Subcutaneous adipose tissue (tissue), 4 donors: ENCODE data around the gene SHMT1. TPM values are rescaled to one million over a fixed set of nuclear protein-coding genes. Genes with fewer than 3 reads are reported as not detected.

Experiments used
- CTCF ChIP-seq: fragments of 450-650 bp; IDR thresholded peaks from one replicate; pipeline ENCODE4 v1.5.1; 2016; ENCODE audit warnings: low read depth, mild to moderate bottlenecking, control low read depth, antibody characterized with exemption, moderate library complexity
- total RNA-seq, 4 donors: library from RNA; depleted of rRNA; stranded (reverse); fragments of >200 nt; gene quantifications; one replicate each; pipeline ENCODE4 v1.1.0, GENCODE V29; 2016

SHMT1 gene
- total RNA-seq, 4 donors from 2014 or later: 88.1 to 257 (median 104) TPM

DNA sequence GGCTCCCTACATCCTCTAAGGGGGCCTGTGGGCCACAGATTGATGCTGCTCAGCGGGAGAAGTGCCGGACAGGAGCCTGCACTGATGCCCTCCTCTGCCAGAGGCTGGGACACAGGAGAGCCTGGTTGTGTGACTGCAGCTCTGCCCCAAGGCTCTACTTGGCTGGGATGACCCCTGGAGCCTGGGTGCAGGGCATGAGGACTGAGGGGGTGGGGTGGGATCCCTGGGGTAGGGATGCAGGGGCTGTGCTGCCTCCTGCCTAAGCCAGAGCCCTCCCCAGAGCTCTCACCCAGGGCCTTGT lies 14.8 kb upstream of the SHMT1 start:
- TF ChIP-seq CTCF: no peak

DNA sequence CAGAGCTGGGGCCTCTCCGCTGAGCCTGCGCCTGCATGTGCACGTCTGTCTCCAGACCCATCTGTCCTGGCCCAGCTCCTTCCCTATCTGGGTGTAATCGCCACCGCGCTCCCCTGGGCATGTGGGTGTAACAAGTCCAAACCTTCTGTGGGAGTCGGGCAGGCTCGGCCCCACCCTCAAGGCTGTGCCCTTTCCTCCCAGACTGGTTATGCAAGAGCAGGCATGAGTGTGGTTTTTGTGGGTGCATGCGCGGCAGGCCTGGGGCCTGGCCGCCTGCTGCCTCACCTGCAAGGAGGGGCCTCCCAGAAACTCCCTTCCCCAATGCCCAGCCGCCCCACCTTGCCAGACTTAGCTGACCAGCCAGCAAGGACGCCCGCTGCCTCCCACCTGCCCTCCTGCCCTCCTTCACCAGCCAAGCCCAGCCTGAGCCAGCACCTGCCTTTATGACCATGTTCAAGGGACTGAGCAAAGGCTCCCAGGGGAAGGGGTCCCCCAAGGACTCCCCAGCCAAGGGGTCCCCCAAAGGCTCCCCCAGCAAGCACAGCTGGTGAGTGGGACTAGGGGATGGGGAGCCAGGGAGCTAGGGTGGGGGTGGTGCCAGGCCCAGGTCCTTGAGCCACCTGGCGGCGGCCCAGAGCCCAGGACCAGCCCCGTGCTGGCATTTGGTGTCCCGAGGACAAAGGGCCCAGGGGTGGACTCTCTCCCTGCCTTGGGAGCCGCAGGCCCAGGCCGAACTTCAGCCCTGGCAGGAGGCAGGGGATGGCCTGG lies 14.3 kb upstream of the SHMT1 start, which contains the start of gene EVPLL:
EVPLL (plus strand) TSS at position 342 of the 768 bp plus-strand sequence. CDS start 3,160 bp downstream, outside the sequence.
- TF ChIP-seq CTCF: no peak

DNA sequence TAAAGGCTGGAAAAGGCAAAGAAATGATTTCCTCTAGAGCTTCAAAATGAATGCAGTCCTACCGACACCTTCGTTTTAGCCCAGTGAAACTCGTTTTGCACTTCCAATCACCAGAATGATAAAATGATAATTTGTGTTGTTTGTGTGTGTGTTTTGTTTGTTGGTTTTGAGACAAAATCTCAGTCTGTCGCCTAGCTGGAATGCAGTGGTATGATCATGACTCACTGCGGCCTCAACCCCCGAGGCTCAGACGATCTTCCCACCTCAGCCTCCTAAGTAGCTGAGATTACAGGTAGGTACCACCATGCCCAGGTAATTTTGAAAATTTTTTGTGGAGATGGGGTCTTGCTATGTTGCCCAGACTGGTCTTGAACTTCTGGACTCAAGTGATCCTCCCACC lies 10.9 kb upstream of the SHMT1 start:
- TF ChIP-seq CTCF: no peak

GRCh38 chr17:18371455-18371854 lies 8.1 kb upstream of the SHMT1 start:
- no peak for TF ChIP-seq CTCF

- no peak for TF ChIP-seq CTCF
These were observed 7.4 kb upstream of the SHMT1 start for GRCh38 chr17:18370761-18371160.

DNA sequence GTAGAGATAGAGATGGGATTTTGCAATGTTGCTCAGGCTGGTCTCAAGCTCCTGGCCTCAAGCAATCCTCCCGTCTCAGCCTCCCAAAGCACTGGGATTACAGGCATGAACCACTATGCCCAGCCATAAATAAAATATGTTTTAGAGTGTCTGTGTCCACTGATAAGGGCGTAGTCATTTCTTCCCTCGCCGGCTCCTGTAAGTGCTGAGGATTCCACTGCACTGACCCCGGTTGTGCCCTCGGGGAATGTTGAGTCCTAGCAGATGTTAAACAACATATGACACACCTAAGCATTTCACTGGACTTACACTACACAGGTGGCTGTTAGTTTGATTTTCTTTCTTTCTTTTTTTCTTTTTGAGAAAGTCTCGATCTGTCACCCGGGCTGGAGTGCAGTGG lies 5.6 kb upstream of the SHMT1 start:
- TF ChIP-seq CTCF: no peak

DNA sequence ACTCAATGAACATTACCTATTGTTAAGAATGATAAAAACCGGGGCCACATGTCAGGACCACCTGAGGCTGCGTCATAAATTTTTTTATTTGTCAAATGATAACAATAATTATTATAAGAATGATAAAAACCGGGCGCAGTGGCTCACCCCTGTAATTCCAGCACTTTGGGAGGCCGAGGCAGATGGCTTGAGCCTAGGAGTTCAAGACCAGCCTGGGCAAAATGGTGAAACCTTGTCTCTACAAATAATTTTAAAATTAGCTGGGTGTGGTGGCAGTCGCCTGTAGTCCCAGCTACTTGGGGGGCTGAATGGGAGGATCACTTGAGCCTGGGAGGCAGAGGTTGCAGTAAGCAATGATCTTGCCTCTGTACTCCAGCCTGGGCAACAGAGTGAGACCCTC lies 816 bp upstream of the SHMT1 start:
- TF ChIP-seq CTCF: no peak
